ENCODE measurements around the gene PDE8B. TPM values are rescaled to one million over a fixed set of nuclear protein-coding genes. Genes with fewer than 3 reads are reported as not detected.

Gene PDE8B
- total and polyA plus RNA-seq, 9 donors, result 0.73 to 26.7 (median 6.4) TPM

GRCh38 chr5:77231471-77232138 lies 21.1 kb downstream of the PDE8B start:
- intact Hi-C loops (cut with DNase I), result no loop called here
- no peaks in the 10 kb centered on the region for H3K4me1 ChIP-seq (ENCODE audit: insufficient read depth)
- WGBS, 3 donors, result 76 to 84% (median 79%) methylated on average over 8 of the region's 8 CpGs

DNA sequence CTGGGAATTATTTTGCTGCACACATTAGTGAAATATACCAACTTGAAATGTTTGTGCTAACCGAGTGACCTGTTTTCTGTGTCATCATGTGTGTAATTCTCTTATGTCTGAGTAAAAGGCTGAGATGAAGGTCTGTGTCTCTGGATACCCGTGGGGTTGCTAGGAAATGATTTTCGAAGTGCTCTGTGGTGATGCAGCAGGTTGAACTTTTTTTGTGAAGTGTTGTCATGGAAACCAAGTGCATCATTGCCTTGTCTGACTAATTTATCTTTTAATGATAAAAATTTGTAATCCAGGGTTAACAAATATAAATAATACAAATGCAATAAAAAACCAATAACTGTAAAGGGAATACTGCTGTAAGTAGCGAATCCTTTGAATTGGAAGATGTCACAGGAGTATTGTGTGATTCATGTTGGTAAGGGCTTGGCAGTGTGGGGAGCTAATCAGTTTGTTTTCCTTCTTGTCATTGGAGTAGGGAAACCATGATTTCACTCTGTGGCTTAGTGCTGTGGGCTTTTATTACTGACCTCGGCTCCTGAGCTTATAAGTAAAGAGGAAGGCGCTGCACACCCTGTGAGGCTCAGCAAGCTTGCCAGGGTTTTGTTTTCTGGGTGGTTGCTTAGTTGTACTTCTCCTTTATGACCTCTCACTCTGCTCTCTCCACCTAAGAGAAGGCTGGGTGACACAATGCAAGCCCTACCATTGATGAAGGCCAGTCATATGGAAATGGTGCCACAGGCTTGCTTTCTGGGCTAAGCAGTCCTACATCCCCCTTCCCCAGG lies 22.3 kb downstream of the PDE8B start:
- H3K4me1 ChIP-seq (ENCODE audit: insufficient read depth), result no peaks in the 10 kb centered on the region
- H3K4me3 ChIP-seq, result no peak overlapping the region
- WGBS, 3 donors, result 71 to 73% (median 72%) methylated on average over 6 of the region's 6 CpGs
- no peaks in the 10 kb centered on the region for H3K36me3 ChIP-seq
- H3K27me3 ChIP-seq, result no peaks in the 10 kb centered on the region
- no peaks in the 10 kb centered on the region for H3K9me3 ChIP-seq
- no peak overlapping the region for H3K27ac ChIP-seq
- DNase-seq, result no peak
- intact Hi-C loops (cut with DNase I), result no loop called here
- TF ChIP-seq CTCF (IDR thresholded peaks at IDR 0.05) (no peak), POLR2A (IDR thresholded peaks at IDR 0.05) (no peak), EP300 (IDR thresholded peaks at IDR 0.05) (no peak)

More at GRCh38 chr5:77231471-77232138, 21.1 kb downstream of the PDE8B start:
- H3K27ac ChIP-seq, result no peak overlapping the region
- no peaks in the 10 kb centered on the region for H3K27me3 ChIP-seq
- no peaks in the 10 kb centered on the region for H3K36me3 ChIP-seq
- no peak for DNase-seq
- H3K4me3 ChIP-seq, result no peak overlapping the region
- H3K9me3 ChIP-seq, result no peaks in the 10 kb centered on the region
- TF ChIP-seq CTCF (IDR thresholded peaks at IDR 0.05) (no peak), POLR2A (IDR thresholded peaks at IDR 0.05) (no peak), EP300 (IDR thresholded peaks at IDR 0.05) (no peak)

GRCh38 chr5:77235846-77236721 lies 25.6 kb downstream of the PDE8B start:
- H3K4me1 ChIP-seq (ENCODE audit: insufficient read depth), result no peaks in the 10 kb centered on the region
- TF ChIP-seq EP300 (IDR thresholded peaks at IDR 0.05) (no peak), POLR2A (IDR thresholded peaks at IDR 0.05) (no peak), CTCF (IDR thresholded peaks at IDR 0.05) (no peak)
- DNase-seq, result no peak
- H3K36me3 ChIP-seq, result no peaks in the 10 kb centered on the region
- no peaks in the 10 kb centered on the region for H3K9me3 ChIP-seq
- no peak overlapping the region for H3K27ac ChIP-seq
- H3K4me3 ChIP-seq, result no peak overlapping the region
- 67 to 71% (median 68%) methylated on average over 3 of the region's 3 CpGs for WGBS, 3 donors
- intact Hi-C loops (cut with DNase I), result no loop called here
- H3K27me3 ChIP-seq, result no peaks in the 10 kb centered on the region

DNA sequence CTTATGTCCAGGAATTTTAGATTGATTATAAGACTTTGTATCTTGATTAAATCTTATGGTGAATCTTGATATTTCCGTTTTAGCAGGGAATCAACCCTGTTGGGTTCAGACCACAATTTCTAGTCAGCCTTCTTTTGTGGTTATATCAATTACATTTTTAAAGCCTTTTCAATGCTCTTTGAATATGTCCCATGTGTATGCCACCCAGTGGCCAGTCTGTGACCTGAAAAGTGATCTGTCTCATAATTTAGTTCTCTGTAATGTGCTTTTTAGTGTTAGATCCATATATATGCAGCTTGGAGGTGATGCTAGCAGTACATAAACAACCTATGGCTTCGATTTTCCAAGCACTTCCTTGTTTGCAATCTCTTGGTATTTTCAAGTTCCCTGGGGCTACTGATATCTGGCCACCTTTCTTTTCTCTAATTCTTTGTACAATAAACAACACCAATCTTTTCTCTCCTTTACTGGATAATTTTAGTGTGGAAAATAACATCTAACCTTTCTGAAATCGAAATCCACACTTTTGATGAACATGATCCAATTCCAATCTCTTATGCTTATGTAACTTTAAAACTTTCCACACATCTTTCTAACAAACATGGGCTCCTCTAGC lies 28.8 kb downstream of the PDE8B start:
- Histone ChIP-seq H3K9me3 (no peaks in the 10 kb centered on the region), H3K27ac (no peak overlapping the region), H3K27me3 (no peaks in the 10 kb centered on the region), H3K4me3 (no peak overlapping the region), H3K36me3 (no peaks in the 10 kb centered on the region), H3K4me1 (ENCODE audit: insufficient read depth) (no peaks in the 10 kb centered on the region)
- no peak for TF ChIP-seq POLR2A (IDR thresholded peaks at IDR 0.05)
- TF ChIP-seq CTCF (IDR thresholded peaks at IDR 0.05), result no peak
- TF ChIP-seq EP300 (IDR thresholded peaks at IDR 0.05), result no peak
- intact Hi-C loops (cut with DNase I), result no loop called here
- DNase-seq, result no peak
- WGBS, 3 donors, result 83 to 88% (median 84%) methylated on average over 3 of the region's 3 CpGs

All from ovary (tissue), 9 donors.